IPS-20b (cell line): ENCODE results near the gene SLC4A7.
"Not testable (repeated sequence)": the region's sequence is repeated elsewhere in the genome, so short reads cannot be mapped to it uniquely, and the experiment has no call there.

Source experiments
- H3K27ac ChIP-seq: one replicate; pipeline ENCODE4 v1.5.1; 2013; ENCODE audit warnings: low read length
- H3K27me3 ChIP-seq: 2 replicates; pipeline ENCODE4 v1.6.1; 2013; ENCODE audit warnings: mild to moderate bottlenecking, low read length, inconsistent platforms; ENCODE audit not compliant: insufficient read depth
- H3K36me3 ChIP-seq: 2 replicates; pipeline ENCODE4 v1.6.1; 2013; ENCODE audit warnings: low read depth, mild to moderate bottlenecking, inconsistent platforms, low read length, moderate library complexity; ENCODE audit not compliant: insufficient read depth
- H3K4me1 ChIP-seq: 2 replicates; pipeline ENCODE4 v1.6.1; 2013; ENCODE audit warnings: mild to moderate bottlenecking, control low read depth, inconsistent platforms, low read length, moderate library complexity; ENCODE audit not compliant: insufficient read depth
- H3K4me3 ChIP-seq: 2 replicates; pipeline ENCODE4 v1.5.1; 2013; ENCODE audit warnings: mild to moderate bottlenecking, low read length, inconsistent platforms
- H3K9ac ChIP-seq: 2 replicates; pipeline ENCODE4 v1.6.1; 2013; ENCODE audit warnings: low read depth, mild to moderate bottlenecking, inconsistent platforms, low read length, moderate library complexity
- H3K9me3 ChIP-seq: 2 replicates; pipeline ENCODE4 v1.6.1; 2013; ENCODE audit warnings: mild to moderate bottlenecking, low read depth, low read length, inconsistent platforms; ENCODE audit not compliant: insufficient read depth

The SLC4A7 gene

DNA sequence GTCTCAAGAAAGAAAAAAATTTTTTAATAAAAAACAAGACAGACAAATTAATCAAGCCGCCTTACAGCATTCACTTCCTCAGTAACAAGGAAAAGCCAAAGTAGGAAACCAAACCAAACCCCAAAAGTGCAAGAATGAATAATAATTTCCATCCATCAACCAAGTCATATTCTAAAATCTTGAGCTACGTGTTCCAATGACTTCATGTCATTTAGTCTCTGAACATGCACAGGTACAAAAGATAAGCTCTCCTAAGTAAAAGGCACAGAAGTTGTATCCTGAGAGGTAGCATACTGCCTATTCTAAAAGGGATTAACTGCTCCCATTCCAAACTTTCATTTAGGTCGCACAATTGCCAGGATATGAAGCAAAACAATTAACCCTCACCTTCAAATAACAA, 29.7 kb downstream of the SLC4A7 start:
- H3K4me1 ChIP-seq: peaks cover 16% of the 10 kb centered on the region
- no peaks in the 10 kb centered on the region for H3K9me3 ChIP-seq
- no peak overlapping the region for H3K9ac ChIP-seq
- peaks cover 11% of the 10 kb centered on the region; the same call in 1 of the 2 replicates for H3K36me3 ChIP-seq
- H3K4me3 ChIP-seq: no peak overlapping the region
- H3K27me3 ChIP-seq: no peaks in the 10 kb centered on the region
- no peak overlapping the region for H3K27ac ChIP-seq

DNA sequence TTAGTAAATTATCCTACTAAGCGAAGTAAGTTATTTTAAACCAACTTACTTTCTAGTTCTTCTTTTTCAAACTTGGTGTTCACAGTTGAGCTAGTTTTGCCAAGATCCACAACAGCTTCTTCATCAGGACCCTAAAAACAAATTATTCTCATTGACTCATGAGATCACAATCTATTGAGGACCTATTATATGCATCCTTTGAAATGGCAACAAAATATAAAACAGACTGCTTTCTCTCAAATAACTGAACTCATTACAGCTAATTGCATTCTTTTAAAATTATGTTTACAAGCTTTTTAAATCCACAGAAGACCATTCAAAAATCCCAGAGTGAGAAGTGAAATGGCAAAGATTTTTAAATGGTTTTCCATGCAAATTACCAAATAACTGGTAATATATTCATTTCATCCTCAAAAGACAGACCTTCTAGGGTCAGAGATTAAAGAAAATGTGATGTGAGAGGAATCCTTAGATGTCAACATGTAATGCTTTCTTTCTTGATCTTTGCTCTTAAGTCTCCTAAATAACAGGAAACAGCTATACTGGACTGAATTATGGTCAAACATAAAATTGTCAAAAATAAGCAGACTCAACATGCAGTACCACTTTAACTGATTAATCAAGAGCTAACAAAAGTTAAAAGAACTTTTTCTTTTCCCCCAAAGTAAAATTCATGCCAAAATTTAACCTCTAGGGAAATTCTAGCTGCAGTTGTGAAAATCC, 31.7 kb downstream of the SLC4A7 start:
- no peaks in the 10 kb centered on the region for H3K9me3 ChIP-seq
- no peak overlapping the region for H3K4me3 ChIP-seq
- H3K9ac ChIP-seq: no peak overlapping the region
- H3K36me3 ChIP-seq: peaks cover 26% of the 10 kb centered on the region
- H3K27ac ChIP-seq: no peak overlapping the region
- H3K4me1 ChIP-seq: peaks cover 14% of the 10 kb centered on the region
- no peaks in the 10 kb centered on the region for H3K27me3 ChIP-seq

DNA sequence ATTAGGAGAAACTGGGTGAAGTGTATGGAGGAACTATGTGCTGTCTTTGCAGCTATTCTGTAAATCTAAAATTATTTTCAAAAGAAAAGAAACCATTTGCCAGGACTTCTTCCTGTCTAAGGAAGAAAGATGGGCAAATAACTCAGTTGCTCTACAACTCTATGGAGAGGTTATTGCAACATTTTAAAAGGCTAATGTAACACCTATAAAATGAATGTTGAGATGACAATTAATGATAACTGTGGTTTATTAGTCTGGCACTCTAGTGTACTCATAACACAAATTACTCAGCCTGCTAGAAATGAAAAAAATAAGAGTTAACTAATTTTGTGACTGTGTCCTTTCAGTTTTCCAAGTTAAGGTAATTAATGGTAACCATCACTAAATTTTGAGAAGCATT, 32.3 kb downstream of the SLC4A7 start:
- Histone ChIP-seq H3K36me3 (peaks cover 33% of the 10 kb centered on the region), H3K4me1 (peaks cover 8% of the 10 kb centered on the region), H3K27ac (no peak overlapping the region), H3K4me3 (no peak overlapping the region), H3K9me3 (no peaks in the 10 kb centered on the region), H3K9ac (no peak overlapping the region), H3K27me3 (no peaks in the 10 kb centered on the region)

DNA sequence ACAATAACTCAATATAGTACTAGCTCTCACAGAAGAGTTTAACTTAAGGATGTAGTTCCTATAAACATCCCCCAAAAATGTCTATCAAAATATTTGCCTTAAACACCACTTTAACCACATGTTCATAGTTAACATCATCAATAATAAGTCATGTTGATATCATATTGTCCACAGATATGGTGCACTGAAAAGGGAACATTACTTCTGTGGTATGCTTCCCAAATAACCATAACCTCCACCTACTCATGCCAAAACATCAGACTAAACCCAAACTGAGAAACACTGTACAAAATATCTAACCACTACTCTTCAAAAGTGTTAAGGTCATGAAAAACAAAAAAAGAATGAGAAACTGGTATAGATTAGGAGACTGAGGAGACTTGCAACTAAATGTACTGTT, 32.9 kb downstream of the SLC4A7 start:
- no peak overlapping the region for H3K27ac ChIP-seq
- H3K9ac ChIP-seq: no peak overlapping the region
- no peak overlapping the region for H3K4me3 ChIP-seq
- peaks cover 3% of the 10 kb centered on the region; the same call in 1 of the 2 replicates for H3K4me1 ChIP-seq
- peaks cover 38% of the 10 kb centered on the region for H3K36me3 ChIP-seq
- H3K9me3 ChIP-seq: no peaks in the 10 kb centered on the region
- H3K27me3 ChIP-seq: no peaks in the 10 kb centered on the region

DNA sequence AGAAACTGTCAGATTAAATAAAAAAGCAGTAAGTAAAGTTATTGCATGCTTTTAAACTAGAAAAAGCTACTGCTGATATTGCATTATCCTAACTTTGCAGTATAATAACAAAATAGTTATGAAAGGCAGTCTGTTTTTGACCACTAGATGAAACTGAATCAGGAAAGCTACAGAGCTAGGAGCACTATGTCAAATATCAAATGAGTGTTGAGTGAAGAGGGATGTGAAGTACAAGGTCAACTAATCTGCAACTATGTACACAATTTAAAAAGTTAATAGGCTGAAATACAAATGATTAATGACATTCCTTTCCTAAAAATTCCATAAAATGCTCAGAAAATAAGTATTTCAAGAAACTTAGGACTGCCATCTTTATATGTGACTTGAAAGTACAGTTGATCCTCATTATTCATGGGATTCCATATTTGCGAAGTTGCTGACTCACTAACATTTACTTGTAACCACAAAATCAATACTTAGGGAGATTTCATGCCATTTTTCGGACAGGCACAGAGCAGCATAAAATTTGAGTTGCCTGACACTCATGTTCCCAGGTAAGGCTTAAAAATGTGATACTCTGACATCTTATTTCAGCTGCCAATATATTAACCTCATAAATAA, 34.5 kb downstream of the SLC4A7 start:
- Histone ChIP-seq H3K9ac (no peak overlapping the region), H3K4me3 (no peak overlapping the region), H3K27ac (no peak overlapping the region)

DNA sequence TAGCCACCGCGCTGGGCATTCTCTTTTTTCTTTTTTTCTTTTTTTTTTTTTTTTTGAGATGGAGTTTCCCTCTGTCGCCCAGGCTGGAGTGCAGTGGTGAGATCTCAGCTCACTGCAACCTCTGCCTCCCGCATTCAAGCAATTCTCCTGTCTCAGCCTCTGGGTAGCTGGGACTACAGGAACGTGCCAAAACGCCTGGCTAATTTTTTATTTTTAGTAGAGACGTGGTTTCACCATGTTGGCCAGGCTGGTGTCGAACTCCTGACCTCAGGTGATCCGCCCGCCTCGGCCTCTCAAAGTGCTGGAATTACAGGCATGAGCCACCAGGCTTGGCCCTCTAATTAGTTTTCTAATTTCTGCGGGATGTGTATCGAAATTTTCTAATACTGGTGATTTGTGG, 41.2 kb downstream of the SLC4A7 start:
- H3K9me3 ChIP-seq, H3K4me1 ChIP-seq, H3K9ac ChIP-seq, H3K4me3 ChIP-seq, H3K27me3 ChIP-seq, H3K27ac ChIP-seq: not testable (repeated sequence)
- peaks cover 82% of the 10 kb centered on the region for H3K36me3 ChIP-seq

More for the DNA sequence above, 34.5 kb downstream of the SLC4A7 start:
- Histone ChIP-seq H3K9me3 (no peaks in the 10 kb centered on the region), H3K4me1 (no peaks in the 10 kb centered on the region), H3K27me3 (no peaks in the 10 kb centered on the region), H3K36me3 (peaks cover 49% of the 10 kb centered on the region)

DNA sequence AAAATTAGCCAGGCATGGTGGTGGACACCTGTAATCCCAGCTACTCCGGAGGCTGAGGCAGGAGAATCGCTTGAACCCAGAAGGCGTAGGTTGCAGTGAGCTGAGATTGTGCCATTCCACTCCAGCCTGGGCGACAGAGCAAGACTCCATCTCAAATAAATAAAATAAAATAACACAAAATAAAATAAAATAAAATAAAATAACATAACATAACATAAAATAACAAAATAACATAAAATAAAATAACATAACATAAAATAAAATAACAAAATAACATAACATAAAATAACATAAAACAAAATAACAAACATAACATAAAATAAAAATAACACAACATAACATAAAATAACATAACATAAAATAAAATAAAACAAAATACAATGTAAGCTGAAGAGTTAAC, 45.8 kb downstream of the SLC4A7 start:
- not testable (repeated sequence) for H3K27ac ChIP-seq, H3K9ac ChIP-seq, H3K4me1 ChIP-seq, H3K27me3 ChIP-seq, H3K9me3 ChIP-seq, H3K4me3 ChIP-seq
- peaks cover 87% of the 10 kb centered on the region for H3K36me3 ChIP-seq

DNA sequence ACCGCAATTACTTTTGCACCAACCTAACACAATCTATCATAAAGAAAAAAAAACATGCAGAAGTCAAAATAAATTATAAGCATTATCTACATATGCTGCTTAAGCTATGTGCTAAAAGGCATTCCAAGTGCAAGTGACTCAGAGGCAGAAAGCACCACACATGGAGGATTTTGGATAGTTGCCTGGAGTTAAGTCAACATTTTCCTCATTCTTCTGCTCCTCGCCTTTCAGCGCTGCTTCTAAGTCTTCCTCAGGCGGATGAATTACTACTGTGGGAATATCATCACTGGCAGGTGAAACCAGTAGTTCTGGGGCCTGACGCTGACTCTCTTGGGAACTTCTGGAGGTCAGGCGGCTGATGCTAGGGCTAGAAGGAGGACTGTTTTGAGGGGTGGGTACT, 53.1 kb downstream of the SLC4A7 start:
- Histone ChIP-seq H3K4me3 (no peak overlapping the region), H3K4me1 (no peaks in the 10 kb centered on the region), H3K9me3 (no peaks in the 10 kb centered on the region), H3K27me3 (no peaks in the 10 kb centered on the region), H3K36me3 (peaks cover 83% of the 10 kb centered on the region), H3K27ac (no peak overlapping the region), H3K9ac (no peak overlapping the region)

DNA sequence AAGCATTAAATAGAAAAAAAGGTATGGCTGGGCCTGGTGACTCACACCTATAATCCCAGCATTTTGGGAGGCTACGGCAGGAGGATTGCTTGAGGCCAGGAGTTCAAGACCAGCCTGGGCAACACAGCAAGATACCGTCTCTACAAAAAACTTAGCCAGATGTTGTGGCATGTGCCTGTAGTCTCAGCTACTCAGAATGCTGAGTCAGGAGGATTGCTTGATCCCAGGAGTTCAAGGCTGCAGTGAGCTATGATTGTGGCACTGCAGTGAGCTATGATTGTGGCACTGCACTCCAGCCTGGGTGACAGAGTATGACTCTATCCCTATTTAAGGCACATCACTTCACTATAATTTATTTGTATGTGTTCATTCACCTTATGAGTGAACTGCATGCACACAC, 54.3 kb downstream of the SLC4A7 start:
- H3K4me1 ChIP-seq: no peaks in the 10 kb centered on the region
- no peak overlapping the region for H3K27ac ChIP-seq
- no peak overlapping the region for H3K4me3 ChIP-seq
- H3K9ac ChIP-seq: no peak overlapping the region
- no peaks in the 10 kb centered on the region for H3K27me3 ChIP-seq
- H3K9me3 ChIP-seq: no peaks in the 10 kb centered on the region
- H3K36me3 ChIP-seq: peaks cover 72% of the 10 kb centered on the region

DNA sequence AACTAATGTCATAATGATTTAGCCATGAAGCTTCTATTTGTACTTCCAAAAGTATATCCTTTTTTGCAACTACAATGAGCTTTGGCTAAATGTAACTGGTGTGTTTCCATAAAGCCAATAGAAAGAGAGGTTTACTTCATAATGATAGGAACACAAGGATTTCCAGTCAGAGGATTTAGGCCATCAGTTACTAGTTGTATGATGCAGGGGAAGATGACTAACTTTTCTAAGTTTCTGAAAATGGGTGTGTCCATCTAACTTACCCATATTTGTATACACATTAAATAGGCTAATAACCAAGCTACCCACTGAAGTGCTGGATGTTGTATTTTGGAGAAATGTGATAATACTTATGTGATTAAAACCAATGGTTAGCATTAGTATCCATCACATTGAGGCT, 55.7 kb downstream of the SLC4A7 start:
- H3K4me3 ChIP-seq: no peak overlapping the region
- H3K36me3 ChIP-seq: peaks cover 71% of the 10 kb centered on the region

DNA sequence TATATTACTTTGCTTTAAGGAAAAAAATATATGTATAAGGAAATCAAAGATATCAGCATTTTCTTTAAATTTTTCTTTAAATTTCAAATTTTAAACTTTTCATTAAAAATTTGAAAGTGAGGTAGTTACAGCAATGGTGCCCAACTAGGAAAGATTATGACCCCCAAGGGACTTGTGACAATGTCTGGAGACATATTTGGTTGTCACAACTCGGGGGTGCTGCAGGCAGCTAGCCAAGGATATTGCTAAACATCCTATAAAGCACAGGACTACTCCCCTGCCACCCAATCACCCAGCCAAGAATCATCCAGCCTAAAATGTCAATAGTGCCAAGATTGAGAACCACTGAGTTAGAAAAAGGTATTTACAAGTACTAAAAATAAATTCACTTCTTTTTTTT, 57.3 kb downstream of the SLC4A7 start:
- peaks cover 71% of the 10 kb centered on the region for H3K36me3 ChIP-seq
- H3K27ac ChIP-seq: no peak overlapping the region
- no peaks in the 10 kb centered on the region for H3K9me3 ChIP-seq
- H3K4me3 ChIP-seq: no peak overlapping the region
- no peaks in the 10 kb centered on the region for H3K27me3 ChIP-seq
- H3K9ac ChIP-seq: no peak overlapping the region
- H3K4me1 ChIP-seq: no peaks in the 10 kb centered on the region

More for the DNA sequence above, 55.7 kb downstream of the SLC4A7 start:
- Histone ChIP-seq H3K27ac (no peak overlapping the region), H3K9me3 (no peaks in the 10 kb centered on the region), H3K9ac (no peak overlapping the region), H3K4me1 (no peaks in the 10 kb centered on the region), H3K27me3 (no peaks in the 10 kb centered on the region)

DNA sequence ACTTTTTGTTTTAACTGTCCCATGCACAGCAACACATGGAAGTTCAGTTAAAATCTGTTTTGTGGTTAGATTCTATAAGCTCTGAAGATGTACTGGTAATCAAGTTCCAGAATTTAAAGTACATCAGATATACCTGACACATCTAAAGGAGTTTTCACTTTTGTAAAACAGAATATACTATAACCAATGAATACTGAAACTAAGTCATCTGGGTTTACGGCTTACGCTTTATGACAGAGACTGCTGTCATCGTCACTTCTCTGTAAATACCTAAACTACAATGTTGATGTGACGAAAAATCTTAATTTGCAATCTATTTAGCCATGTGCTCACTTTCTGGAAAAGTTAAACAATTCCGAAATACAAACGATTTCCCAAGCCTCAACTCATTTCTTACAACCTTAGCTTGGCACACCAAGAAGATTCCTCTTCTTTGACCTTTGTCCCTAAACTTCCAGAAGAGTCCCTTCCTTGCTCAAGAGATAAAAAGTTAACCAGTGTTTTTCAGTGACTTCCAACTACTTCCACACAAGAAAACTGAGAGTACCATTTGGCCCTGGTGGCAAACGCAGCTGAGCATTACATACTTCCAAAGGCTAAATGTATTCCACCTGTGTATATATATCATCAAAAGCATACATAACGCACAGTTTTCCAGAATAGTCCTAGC, 58.2 kb downstream of the SLC4A7 start:
- Histone ChIP-seq H3K36me3 (peaks cover 71% of the 10 kb centered on the region), H3K4me3 (no peak overlapping the region)

More for the DNA sequence above, 58.2 kb downstream of the SLC4A7 start:
- H3K27me3 ChIP-seq: no peaks in the 10 kb centered on the region
- no peaks in the 10 kb centered on the region for H3K9me3 ChIP-seq
- no peak overlapping the region for H3K9ac ChIP-seq
- no peaks in the 10 kb centered on the region for H3K4me1 ChIP-seq
- no peak overlapping the region for H3K27ac ChIP-seq
